Measurements from ENCODE around the gene FAM227A.

Gene FAM227A

DNA sequence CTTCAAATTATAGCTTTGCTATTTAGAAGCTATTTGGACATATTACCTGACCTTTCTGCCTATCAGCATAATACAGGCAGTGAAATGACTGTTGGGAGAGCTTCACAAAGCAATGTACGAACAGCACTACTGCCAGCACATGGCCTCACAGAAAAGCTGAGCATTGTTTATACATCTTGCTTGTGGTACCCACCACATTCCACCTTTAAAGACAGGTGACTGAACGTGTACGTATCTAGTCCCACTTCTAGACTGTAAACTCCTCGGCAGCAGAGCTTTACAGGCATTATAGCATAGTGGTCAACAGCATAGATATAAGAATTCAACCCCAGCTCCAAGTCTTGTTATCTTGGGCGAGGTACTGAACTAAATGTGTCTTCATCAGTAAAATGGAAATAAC, 43.0 kb upstream of the FAM227A start:
- peak overlapping the region; percentile 81 for H3K4me3 ChIP-seq (ENCODE audit: low read length)
- TF ChIP-seq, protein P1, sequence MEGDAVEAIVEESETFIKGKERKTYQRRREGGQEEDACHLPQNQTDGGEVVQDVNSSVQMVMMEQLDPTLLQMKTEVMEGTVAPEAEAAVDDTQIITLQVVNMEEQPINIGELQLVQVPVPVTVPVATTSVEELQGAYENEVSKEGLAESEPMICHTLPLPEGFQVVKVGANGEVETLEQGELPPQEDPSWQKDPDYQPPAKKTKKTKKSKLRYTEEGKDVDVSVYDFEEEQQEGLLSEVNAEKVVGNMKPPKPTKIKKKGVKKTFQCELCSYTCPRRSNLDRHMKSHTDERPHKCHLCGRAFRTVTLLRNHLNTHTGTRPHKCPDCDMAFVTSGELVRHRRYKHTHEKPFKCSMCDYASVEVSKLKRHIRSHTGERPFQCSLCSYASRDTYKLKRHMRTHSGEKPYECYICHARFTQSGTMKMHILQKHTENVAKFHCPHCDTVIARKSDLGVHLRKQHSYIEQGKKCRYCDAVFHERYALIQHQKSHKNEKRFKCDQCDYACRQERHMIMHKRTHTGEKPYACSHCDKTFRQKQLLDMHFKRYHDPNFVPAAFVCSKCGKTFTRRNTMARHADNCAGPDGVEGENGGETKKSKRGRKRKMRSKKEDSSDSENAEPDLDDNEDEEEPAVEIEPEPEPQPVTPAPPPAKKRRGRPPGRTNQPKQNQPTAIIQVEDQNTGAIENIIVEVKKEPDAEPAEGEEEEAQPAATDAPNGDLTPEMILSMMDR (conservative IDR thresholded peaks at IDR 0.05; ENCODE audit: low read length) = no peak
- no peak for DNase-seq (ENCODE audit: low read depth)

DNA sequence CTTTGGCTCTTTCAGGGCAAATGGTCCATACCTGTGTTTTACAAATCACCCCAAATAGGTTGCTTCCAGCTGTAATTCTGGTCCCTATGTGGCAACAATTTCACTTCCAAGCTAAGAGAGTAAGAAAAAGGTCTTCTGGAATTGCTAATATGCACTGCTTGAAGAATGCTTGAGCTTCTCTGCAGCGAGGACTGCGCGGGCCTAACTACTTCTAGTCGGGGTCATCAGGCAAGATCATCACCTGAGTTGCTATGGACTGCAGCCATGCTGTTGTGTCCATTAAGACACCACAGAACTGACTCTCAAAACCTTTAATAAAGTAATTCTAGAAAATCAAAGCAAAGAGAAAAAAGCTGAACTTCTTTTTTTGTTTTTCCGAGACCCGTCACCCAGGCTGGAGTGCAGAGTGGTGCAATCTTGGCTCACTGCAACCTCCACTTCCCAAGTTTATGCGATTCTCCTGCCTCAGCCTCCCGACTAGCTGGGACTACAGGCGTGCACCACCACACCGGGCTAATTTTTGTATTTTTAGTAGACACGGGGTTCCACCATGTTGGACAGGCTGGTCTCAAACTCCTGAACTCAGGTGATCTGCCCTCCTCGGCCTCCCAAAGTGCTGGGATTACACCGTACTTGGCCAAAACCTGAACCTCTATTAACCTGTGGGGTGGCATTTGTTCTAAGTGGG, 42.4 kb upstream of the FAM227A start:
- DNase-seq (ENCODE audit: low read depth) = no peak
- peak overlapping the region; percentile 81; the same call in 1 of the 2 replicates for H3K4me3 ChIP-seq (ENCODE audit: low read length)
- TF ChIP-seq, protein P1 (conservative IDR thresholded peaks at IDR 0.05; ENCODE audit: low read length) = no peak

DNA sequence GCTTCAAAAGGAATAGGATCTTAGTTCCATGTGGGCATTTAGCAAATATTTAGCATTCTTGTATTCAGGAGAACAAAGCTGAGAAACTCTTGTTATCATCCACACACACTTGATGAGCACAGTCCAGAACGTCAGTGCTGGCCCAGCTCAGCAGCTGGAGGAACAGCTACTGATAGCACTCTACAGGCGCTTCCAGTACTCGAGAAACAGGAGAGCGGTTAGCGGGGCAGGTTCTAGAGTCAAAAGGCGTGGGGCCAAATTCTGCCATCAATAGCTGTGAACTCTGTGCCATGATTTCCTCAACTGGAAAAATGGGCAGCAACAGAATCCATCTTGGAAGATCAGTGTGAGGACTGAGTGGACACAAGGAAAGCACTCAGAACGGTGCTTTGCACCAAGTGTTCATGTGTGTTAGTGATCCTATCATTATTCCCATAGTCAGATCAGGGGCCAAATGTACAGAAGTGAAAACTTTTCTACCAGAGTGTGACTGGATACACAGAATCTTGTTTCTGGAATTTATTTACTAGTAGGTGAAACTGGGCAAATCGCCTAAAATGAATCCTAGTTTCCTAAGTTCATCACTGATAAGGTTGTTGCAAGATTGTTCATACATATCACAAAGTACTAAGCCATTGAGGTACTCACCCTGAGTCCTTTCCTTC, 41.4 kb upstream of the FAM227A start:
- DNase-seq (ENCODE audit: low read depth) = peak; percentile 47
- H3K4me3 ChIP-seq (ENCODE audit: low read length) = no peak overlapping the region
- TF ChIP-seq, protein P1 (conservative IDR thresholded peaks at IDR 0.05; ENCODE audit: low read length) = no peak

DNA sequence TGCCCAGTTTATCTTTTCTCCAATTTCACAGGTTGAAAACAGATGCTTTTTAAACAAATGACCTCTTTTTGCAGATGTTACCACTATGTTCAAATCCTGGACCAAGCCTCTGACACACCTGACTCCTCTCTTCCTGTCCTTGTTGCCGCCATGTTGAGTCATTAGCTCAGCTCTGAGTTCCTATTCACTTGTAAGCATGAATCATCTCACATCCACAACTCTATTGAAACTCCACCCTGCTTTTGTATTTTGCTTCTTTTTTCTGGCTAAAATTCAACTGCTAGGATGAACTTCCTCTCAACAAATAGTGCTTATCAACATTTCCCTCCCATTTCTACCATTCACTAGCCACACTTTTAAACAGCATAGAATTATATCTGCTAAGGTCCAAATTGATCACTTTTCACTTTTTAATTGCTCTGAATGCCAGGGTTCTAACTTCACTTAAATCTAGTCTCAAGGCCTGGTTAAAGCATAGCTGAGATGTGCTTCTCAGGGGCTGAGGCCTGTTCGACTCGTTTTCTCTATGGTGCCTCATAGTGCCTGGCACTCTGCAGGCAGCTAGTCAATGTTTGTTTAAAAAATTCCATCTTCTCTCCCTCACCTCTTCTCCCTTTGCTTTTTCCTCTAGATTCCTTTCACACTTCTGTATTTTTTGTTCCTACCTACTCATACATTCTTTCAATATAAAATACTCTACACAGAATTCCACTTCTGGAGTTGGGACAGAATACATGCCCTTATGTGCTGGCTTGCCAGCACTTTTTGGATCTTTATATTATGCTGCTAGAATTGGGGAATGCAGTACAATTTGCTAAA, 40.6 kb upstream of the FAM227A start:
- TF ChIP-seq, protein P1 (conservative IDR thresholded peaks at IDR 0.05; ENCODE audit: low read length) = no peak
- no peak overlapping the region for H3K4me3 ChIP-seq (ENCODE audit: low read length)
- peak; percentile 75 for DNase-seq (ENCODE audit: low read depth)

DNA sequence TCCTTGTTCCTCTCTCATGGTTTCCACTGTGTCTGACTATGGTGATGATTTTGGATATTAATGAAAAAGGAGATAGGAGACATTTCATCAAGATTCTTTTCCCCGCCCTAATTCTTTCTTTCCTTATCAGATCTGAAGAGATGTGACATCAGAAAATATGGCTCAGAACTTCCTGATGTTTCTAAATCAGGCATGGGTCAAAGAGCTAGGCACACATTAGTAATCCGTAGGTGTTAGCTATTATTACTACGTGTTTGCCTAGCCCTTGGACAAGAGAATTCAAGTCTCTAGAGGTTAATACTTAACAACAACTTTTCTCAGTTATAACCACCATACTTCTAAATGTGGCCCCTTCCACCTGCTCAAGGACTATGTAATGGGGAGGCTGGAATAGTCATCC, 38.7 kb upstream of the FAM227A start:
- no peak for DNase-seq (ENCODE audit: low read depth)
- TF ChIP-seq, protein P1 (conservative IDR thresholded peaks at IDR 0.05; ENCODE audit: low read length) = no peak
- H3K4me3 ChIP-seq (ENCODE audit: low read length) = no peak overlapping the region

DNA sequence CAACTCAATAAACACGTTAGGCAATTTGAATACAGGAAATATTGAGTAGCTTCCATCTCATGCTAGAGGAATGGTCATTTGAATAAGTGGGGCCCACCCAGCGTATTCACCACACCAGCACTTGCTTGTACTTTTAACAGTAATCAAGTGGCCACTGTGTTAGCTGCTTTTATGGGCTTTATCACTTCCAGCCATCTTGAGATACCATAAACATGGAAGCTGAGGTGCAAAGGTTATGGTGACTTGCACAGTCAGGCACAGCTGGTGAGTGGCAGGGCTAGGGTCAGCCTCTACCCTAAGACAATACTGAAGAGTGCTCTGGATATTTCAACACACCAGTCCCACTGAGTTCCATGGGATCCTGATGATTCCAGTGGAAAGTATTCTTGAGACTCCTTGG, 37.9 kb upstream of the FAM227A start:
- DNase-seq (ENCODE audit: low read depth) = no peak
- TF ChIP-seq, protein P1 (conservative IDR thresholded peaks at IDR 0.05; ENCODE audit: low read length) = no peak
- H3K4me3 ChIP-seq (ENCODE audit: low read length) = no peak overlapping the region

Data from AG10803 (cell line).